H9 (cell line): ENCODE measurements around the gene SLC46A1. TPM values are rescaled to one million over a fixed set of nuclear protein-coding genes. Genes with fewer than 3 reads are reported as not detected.

Source experiments
- DNase-seq: peaks from one replicate; pipeline ENCODE4 v3.0.0-alpha.2; 2017
- H2AFZ ChIP-seq: one replicate; pipeline ENCODE4 v1.6.1; 2013; ENCODE audit warnings: mild to moderate bottlenecking, low read length, control low read depth, moderate library complexity
- H2AK5ac ChIP-seq: 2 replicates; pipeline ENCODE4 v1.6.1; 2013; ENCODE audit warnings: low read length, control low read depth, mixed read lengths; ENCODE audit not compliant: insufficient read length
- H2BK120ac ChIP-seq: one replicate; pipeline ENCODE4 v1.6.1; 2013; ENCODE audit warnings: low read depth, mild to moderate bottlenecking, low read length, control low read depth, inconsistent platforms; ENCODE audit not compliant: poor library complexity, severe bottlenecking
- H2BK12ac ChIP-seq: 2 replicates; pipeline ENCODE4 v1.6.1; 2013; ENCODE audit warnings: low read length, control low read depth, mixed read lengths, low read depth; ENCODE audit not compliant: insufficient read length
- H2BK15ac ChIP-seq: 2 replicates; pipeline ENCODE4 v1.6.1; 2013; ENCODE audit warnings: low read depth, low read length, control low read depth
- H2BK20ac ChIP-seq: one replicate; pipeline ENCODE4 v1.6.1; 2013; ENCODE audit warnings: low read depth, mild to moderate bottlenecking, low read length, control low read depth, inconsistent platforms; ENCODE audit not compliant: poor library complexity, severe bottlenecking
- H2BK5ac ChIP-seq: 2 replicates; pipeline ENCODE4 v1.6.1; 2013; ENCODE audit warnings: low read length, control low read depth, mixed read lengths; ENCODE audit not compliant: insufficient read length
- H3K14ac ChIP-seq: 2 replicates; pipeline ENCODE4 v1.6.1; 2013; ENCODE audit warnings: low read length, control low read depth; ENCODE audit not compliant: insufficient read depth
- H3K18ac ChIP-seq: 2 replicates; pipeline ENCODE4 v1.6.1; 2013; ENCODE audit warnings: low read depth, mild to moderate bottlenecking, mixed read lengths, low read length, control low read depth; ENCODE audit not compliant: insufficient read length
- H3K23ac ChIP-seq: 2 replicates; pipeline ENCODE4 v1.6.1; 2013; ENCODE audit warnings: low read length, control low read depth, mixed read lengths, low read depth; ENCODE audit not compliant: insufficient read length
- H3K23me2 ChIP-seq: 2 replicates; pipeline ENCODE4 v1.6.1; 2013; ENCODE audit warnings: low read depth, mild to moderate bottlenecking, mixed read lengths, low read length, control low read depth; ENCODE audit not compliant: insufficient read length, poor library complexity, severe bottlenecking
- H3K27ac ChIP-seq: 2 replicates; pipeline ENCODE4 v1.5.1; 2013; ENCODE audit warnings: low read length, control low read depth, mixed read lengths, low read depth; ENCODE audit not compliant: insufficient read length
- H3K27me3 ChIP-seq: 2 replicates; pipeline ENCODE4 v1.6.1; 2013; ENCODE audit warnings: low read length, control low read depth, inconsistent platforms; ENCODE audit not compliant: insufficient read depth
- H3K4ac ChIP-seq: 2 replicates; pipeline ENCODE4 v1.6.1; 2013; ENCODE audit warnings: low read depth, mild to moderate bottlenecking, control low read depth, inconsistent platforms, low read length, moderate library complexity
- H3K4me1 ChIP-seq: 2 replicates; pipeline ENCODE4 v1.6.1; 2013; ENCODE audit warnings: low read length, control low read depth, inconsistent platforms; ENCODE audit not compliant: insufficient read depth
- H3K4me2 ChIP-seq: 2 replicates; pipeline ENCODE4 v1.6.1; 2013; ENCODE audit warnings: low read length, control low read depth, mixed read lengths; ENCODE audit not compliant: insufficient read length, insufficient read depth
- H3K56ac ChIP-seq: 2 replicates; pipeline ENCODE4 v1.6.1; 2013; ENCODE audit warnings: low read depth, mild to moderate bottlenecking, mixed read lengths, low read length, control low read depth; ENCODE audit not compliant: insufficient read length
- H3K79me1 ChIP-seq: 2 replicates; pipeline ENCODE4 v1.6.1; 2013; ENCODE audit warnings: low read depth, mild to moderate bottlenecking, moderate library complexity, low read length, control low read depth, inconsistent platforms; ENCODE audit not compliant: insufficient read depth, poor library complexity, severe bottlenecking
- H3K79me2 ChIP-seq: 2 replicates; pipeline ENCODE4 v1.6.1; 2013; ENCODE audit warnings: low read length, control low read depth, inconsistent platforms; ENCODE audit not compliant: insufficient read depth
- H3K9ac ChIP-seq: 2 replicates; pipeline ENCODE4 v1.6.1; 2013; ENCODE audit warnings: low read length, control low read depth, mixed read lengths; ENCODE audit not compliant: insufficient read length; ENCODE audit errors: extremely low read depth
- H3K9me3 ChIP-seq: one replicate; pipeline ENCODE4 v1.6.1; 2013; ENCODE audit warnings: low read depth, low read length, inconsistent platforms; ENCODE audit not compliant: control insufficient read depth
- H3T11ph ChIP-seq: one replicate; pipeline ENCODE4 v1.6.1; 2013; ENCODE audit warnings: mild to moderate bottlenecking, low read length, control low read depth, inconsistent platforms
- H4K20me1 ChIP-seq: one replicate; pipeline ENCODE4 v1.6.1; 2013; ENCODE audit not compliant: control insufficient read depth, insufficient read length, insufficient read depth
- H4K5ac ChIP-seq: 2 replicates; pipeline ENCODE4 v1.6.1; 2013; ENCODE audit warnings: low read depth, mild to moderate bottlenecking, mixed read lengths, low read length, control low read depth; ENCODE audit not compliant: insufficient read length
- H4K8ac ChIP-seq: replicated peaks from 2 replicates; pipeline ENCODE4 v1.6.1; 2013; ENCODE audit warnings: low read length, control low read depth, mixed read lengths, low read depth; ENCODE audit not compliant: insufficient read length
- H4K91ac ChIP-seq: 2 replicates; pipeline ENCODE4 v1.6.1; 2013; ENCODE audit warnings: low read depth, mild to moderate bottlenecking, moderate library complexity, mixed read lengths, low read length, control low read depth; ENCODE audit not compliant: insufficient read length
- H3K27ac Mint-ChIP-seq, 3 experiments: 2 replicates in 2 of 3; 3 replicates in 1 of 3; pipeline ENCODE4 v1.8.0; 2020 to 2021; ENCODE audit warnings: mixed read lengths in 3 of 3, mild to moderate bottlenecking in 1 of 3, moderate library complexity in 1 of 3
- H3K27me3 Mint-ChIP-seq: 2 replicates; pipeline ENCODE4 v1.8.0; 2021; ENCODE audit warnings: low read depth, mild to moderate bottlenecking, moderate library complexity, mixed read lengths
- H3K36me3 Mint-ChIP-seq, 3 experiments: 2 replicates in 2 of 3; 3 replicates in 1 of 3; pipeline ENCODE4 v1.8.0; 2020 to 2021; ENCODE audit warnings: low read depth in 3 of 3, mixed read lengths in 3 of 3; ENCODE audit not compliant: insufficient read depth in 1 of 3
- H3K4me1 Mint-ChIP-seq, 2 experiments: 2 replicates each; pipeline ENCODE4 v1.8.0; 2020; ENCODE audit warnings: mixed read lengths in 2 of 2
- H3K4me3 Mint-ChIP-seq, 2 experiments: 2 replicates in 1 of 2; 3 replicates in 1 of 2; pipeline ENCODE4 v1.8.0; 2020 to 2021; ENCODE audit warnings: mild to moderate bottlenecking in 2 of 2, mixed read lengths in 2 of 2, moderate library complexity in 1 of 2
- H3K9me3 Mint-ChIP-seq, 2 experiments: 2 replicates in 1 of 2; 3 replicates in 1 of 2; pipeline ENCODE4 v1.8.0; 2020; ENCODE audit warnings: mild to moderate bottlenecking in 2 of 2, mixed read lengths in 2 of 2, moderate library complexity in 1 of 2
- CTCF ChIP-seq: fragments of 200-600 bp; sonication (generic); conservative IDR thresholded peaks from 3 replicates; pipeline ENCODE4 v1.8.0; 2021; ENCODE audit warnings: antibody characterized with exemption, mild to moderate bottlenecking
- WGBS: extraction: QIAGEN DNeasy Blood & Tissue Kit; methylation state at CpG from one replicate; pipeline ENCODE4 v1.1.7; 2013; ENCODE audit warnings: missing lambda C conversion rate, low lambda C conversion rate, mixed read lengths; ENCODE audit not compliant: insufficient read length; ENCODE audit errors: extremely low coverage; 5-methylcytosine and 5-hydroxymethylcytosine counted together
- total RNA-seq: library from RNA; stranded (reverse); gene quantifications from 2 replicates; pipeline ENCODE4 v1.2.1, GENCODE V29; 2021

SLC46A1 gene
- total RNA-seq, 1 experiment from 2014 or later = 8.7 TPM

DNA sequence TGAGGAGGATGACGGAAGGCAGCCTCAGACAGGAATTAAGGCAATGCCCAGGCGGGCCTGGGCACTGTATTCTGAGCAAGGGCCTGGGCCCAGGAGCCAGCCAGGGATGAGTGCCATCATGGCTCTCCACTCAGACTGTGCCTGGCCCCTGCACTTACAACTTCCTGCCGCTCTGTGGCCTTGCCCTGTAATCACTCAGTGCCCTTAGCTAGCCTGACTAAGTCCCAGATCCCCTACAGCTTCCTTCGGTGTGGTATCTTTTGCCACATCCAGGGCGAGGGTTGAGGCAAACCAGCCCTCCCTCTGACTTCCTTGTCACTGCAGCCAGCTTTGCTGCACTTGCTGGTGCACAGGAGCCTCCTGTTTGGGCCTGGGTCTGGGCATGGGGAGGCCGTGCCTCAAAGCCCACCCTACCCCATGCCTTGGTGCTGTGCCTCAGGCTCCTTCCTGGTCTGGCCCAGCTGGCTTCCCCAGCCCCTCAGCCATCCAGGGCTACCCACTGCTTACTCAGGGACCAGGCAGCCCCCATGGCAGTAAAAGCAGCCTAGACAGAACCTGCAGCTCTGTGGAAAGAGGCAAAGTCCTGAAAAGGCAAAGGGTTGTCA lies 9.3 kb downstream of the SLC46A1 start:
- no peak for DNase-seq
- H3K14ac ChIP-seq = no peak overlapping the region
- H3K27me3 ChIP-seq = no peaks in the 10 kb centered on the region
- H3K9ac ChIP-seq = no peak overlapping the region
- peaks cover 5 to 17% of the 10 kb centered on the region in 2 experiments for H3K4me1 Mint-ChIP-seq
- no peak for TF ChIP-seq CTCF
- H2AK5ac ChIP-seq = no peak overlapping the region
- no peak overlapping the region for H3K23ac ChIP-seq
- H2BK20ac ChIP-seq = no peak overlapping the region
- no peak overlapping the region for H3K4me2 ChIP-seq
- no peaks in the 10 kb centered on the region for H4K20me1 ChIP-seq
- H3K4ac ChIP-seq = no peak overlapping the region
- H3T11ph ChIP-seq = no peak overlapping the region
- H3K27me3 Mint-ChIP-seq = peaks cover 44% of the 10 kb centered on the region
- no peak overlapping the region for H2BK5ac ChIP-seq
- no peaks in the 10 kb centered on the region for H3K79me1 ChIP-seq
- no peak overlapping the region for H2AFZ ChIP-seq
- no peak overlapping the region for H3K27ac Mint-ChIP-seq
- no peak overlapping the region for H4K5ac ChIP-seq
- H2BK15ac ChIP-seq = no peak overlapping the region
- no peaks in the 10 kb centered on the region for H3K9me3 Mint-ChIP-seq
- H2BK120ac ChIP-seq = no peak overlapping the region
- no peaks in the 10 kb centered on the region for H3K9me3 ChIP-seq
- no peak overlapping the region for H3K56ac ChIP-seq
- no peaks in the 10 kb centered on the region for H3K4me1 ChIP-seq
- peaks cover 1 to 9% (median 5%) of the 10 kb centered on the region in 3 experiments; a peak in 4 of 7 replicates for H3K36me3 Mint-ChIP-seq
- no peaks in the 10 kb centered on the region for H3K23me2 ChIP-seq
- no peak overlapping the region for H4K8ac ChIP-seq
- no peak overlapping the region for H3K27ac ChIP-seq
- WGBS = no CpG with 5 or more reads among the region's 6 CpGs
- H4K91ac ChIP-seq = no peak overlapping the region
- H3K79me2 ChIP-seq = no peaks in the 10 kb centered on the region
- H3K4me3 Mint-ChIP-seq = no peak overlapping the region
- H3K18ac ChIP-seq = no peak overlapping the region
- no peak overlapping the region for H2BK12ac ChIP-seq
